OCI-LY1 (cell line): ENCODE results near the gene HOPX.

Experiments used
- CTCF ChIP-seq: fragments of 200-600 bp; sonication (generic), shearing (Covaris generic); IDR thresholded peaks from 2 replicates; pipeline ENCODE4 v1.5.1; 2017; ENCODE audit warnings: mild to moderate bottlenecking, antibody characterized with exemption, low read length, moderate library complexity, mixed read lengths
- EZH2 ChIP-seq: fragments of 200-600 bp; sonication (generic), shearing (Covaris generic); IDR thresholded peaks from 2 replicates; pipeline ENCODE4 v1.8.0; 2017; ENCODE audit warnings: borderline replicate concordance, mixed run types, mild to moderate bottlenecking, antibody characterized with exemption, low read length, moderate library complexity, mixed read lengths

GRCh38 chr4:56650262-56651055 lies 30.6 kb downstream of the HOPX start:
- no peak for TF ChIP-seq CTCF
- TF ChIP-seq EZH2, result no peak
